T-helper 2 cell treated with Interferon-gamma antibody and Interleukin-4, amounts not matched to agents 100 ng/mL and 5 ng/mL, for 36 hours (primary cell): ENCODE measurements around the gene RORC. TPM values are rescaled to one million over a fixed set of nuclear protein-coding genes. Genes with fewer than 3 reads are reported as not detected.

ENCODE experiments used
- intact Hi-C: fragments of 100-400 bp; cut with micrococcal nuclease; formaldehyde crosslinking; loops from one replicate; pipeline ENCODE4 v1.15.1; 2023
- total RNA-seq: library from RNA; stranded (reverse); gene quantifications from 2 replicates; pipeline ENCODE4 v1.2.3, GENCODE V29; 2022

The RORC gene
- total RNA-seq, 1 donor from 2014 or later = 0.32 TPM

- intact Hi-C loops = no loop called here
Measured at GRCh38 chr1:151849126-151849525, 17.5 kb upstream of the RORC start.

- intact Hi-C loops = no loop called here
Measured at GRCh38 chr1:151847867-151848596, 16.4 kb upstream of the RORC start.

GRCh38 chr1:151846686-151847237 lies 15.2 kb upstream of the RORC start:
- intact Hi-C loops = no loop called here

GRCh38 chr1:151846062-151846568 lies 14.5 kb upstream of the RORC start:
- intact Hi-C loops = no loop called here

- intact Hi-C loops = no loop called here
Measured at GRCh38 chr1:151843398-151843797, 11.8 kb upstream of the RORC start.

- intact Hi-C loops = no loop called here
Measured at GRCh38 chr1:151841141-151841540, 9.5 kb upstream of the RORC start.

GRCh38 chr1:151840421-151840820 lies 8.8 kb upstream of the RORC start:
- intact Hi-C loops = no loop called here

GRCh38 chr1:151839457-151840403 lies 8.1 kb upstream of the RORC start, which contains the start of gene C2CD4D:
Gene C2CD4D, minus strand, starts transcription at chr1:151839820. Its CDS starts 831 bp downstream, at chr1:151838989.
- intact Hi-C loops = loop anchor here (2.0 to 5.0 kb wide), 4 partner anchors 49 to 397 kb away; partner anchors contain the start of genes POGZ, S100A10 and TDRKH

- intact Hi-C loops = loop anchor here (2.0 to 5.0 kb wide), 4 partner anchors 48 to 397 kb away; partner anchors contain the start of genes POGZ, S100A10 and TDRKH
Measured at GRCh38 chr1:151839082-151839412, 7.4 kb upstream of the RORC start.

GRCh38 chr1:151838222-151839081 lies 6.8 kb upstream of the RORC start:
- intact Hi-C loops = loop anchor here (2.0 to 5.0 kb wide), 4 partner anchors 48 to 396 kb away; partner anchors contain the start of genes POGZ, S100A10 and TDRKH

GRCh38 chr1:151837884-151838221 lies 6.3 kb upstream of the RORC start:
- intact Hi-C loops = loop anchor here (2.0 to 5.0 kb wide), 5 partner anchors 47 to 396 kb away; partner anchors contain the start of genes MRPL9, POGZ, S100A10 and TDRKH

GRCh38 chr1:151837197-151837596 lies 5.6 kb upstream of the RORC start:
- intact Hi-C loops = loop anchor here (2.0 to 5.0 kb wide), 4 partner anchors 74 to 395 kb away; partner anchors contain the start of genes MRPL9, POGZ and S100A10

GRCh38 chr1:151835596-151835995 lies 4.0 kb upstream of the RORC start:
- intact Hi-C loops = loop anchor here (5.0 kb wide), 3 partner anchors 157 to 393 kb away; partner anchors contain the start of genes POGZ and S100A10

- intact Hi-C loops = no loop called here
Measured at GRCh38 chr1:151834239-151834638, 2.6 kb upstream of the RORC start.

- intact Hi-C loops = no loop called here
Measured at GRCh38 chr1:151833172-151833900, 1.7 kb upstream of the RORC start.

GRCh38 chr1:151832318-151832980 lies 847 bp upstream of the RORC start:
- intact Hi-C loops = no loop called here

GRCh38 chr1:151831256-151831591 lies 378 bp downstream of the RORC start:
- intact Hi-C loops = loop anchor here (2.0 kb wide), 1 partner anchor 290 kb away; the partner anchor contains the start of gene TUFT1

GRCh38 chr1:151830055-151830454 lies 1.5 kb downstream of the RORC start:
- intact Hi-C loops = loop anchor here (2.0 kb wide), 1 partner anchor 289 kb away; the partner anchor contains the start of gene TUFT1
